MCF 10A (cell line): ENCODE measurements around the gene ASB1. TPM values are rescaled to one million over a fixed set of nuclear protein-coding genes. Genes with fewer than 3 reads are reported as not detected.

Experiments
- BruUV-seq: library from RNA; stranded (reverse); fragments of 400-500 nt; replicated peaks from 2 replicates; lab custom pipeline; 2021; lab: Mats Ljungman, UMichigan
- CTCF ChIA-PET: fragments of 300-600 bp; sonication (Branson Sonifier 250); formaldehyde crosslinking; extraction: SDS; loops from one replicate; lab custom pipeline; 2021; ENCODE audit warnings: antibody characterized with exemption, inconsistent platforms; lab: Yijun Ruan, JAX
- POLR2A ChIA-PET: fragments of 300-600, 350-650 bp; sonication (Branson Sonifier 250); formaldehyde crosslinking; extraction: SDS; loops from one replicate; lab custom pipeline; 2020; ENCODE audit warnings: antibody characterized with exemption, inconsistent platforms; lab: Yijun Ruan, JAX
- DNase-seq: peaks from one replicate; pipeline ENCODE4 v3.0.0-alpha.2; 2018; ENCODE audit not compliant: unreplicated experiment
- H3K27ac Mint-ChIP-seq: one replicate; pipeline ENCODE4 v1.8.0; 2022; ENCODE audit warnings: mild to moderate bottlenecking, low read depth, mixed read lengths; ENCODE audit not compliant: unreplicated experiment
- H3K27me3 Mint-ChIP-seq: one replicate; pipeline ENCODE4 v1.8.0; 2022; ENCODE audit warnings: mixed read lengths; ENCODE audit not compliant: insufficient read depth, unreplicated experiment
- H3K36me3 Mint-ChIP-seq: one replicate; pipeline ENCODE4 v1.8.0; 2022; ENCODE audit warnings: mild to moderate bottlenecking, moderate library complexity, mixed read lengths; ENCODE audit not compliant: insufficient read depth, unreplicated experiment
- H3K4me1 Mint-ChIP-seq: one replicate; pipeline ENCODE4 v1.8.0; 2022; ENCODE audit warnings: mixed read lengths; ENCODE audit not compliant: insufficient read depth, unreplicated experiment
- H3K4me3 Mint-ChIP-seq: one replicate; pipeline ENCODE4 v1.8.0; 2022; ENCODE audit warnings: mild to moderate bottlenecking, moderate library complexity, mixed read lengths; ENCODE audit not compliant: unreplicated experiment
- H3K9me3 Mint-ChIP-seq: one replicate; pipeline ENCODE4 v1.8.0; 2022; ENCODE audit warnings: mixed read lengths; ENCODE audit not compliant: unreplicated experiment
- CTCF ChIP-seq: fragments of 200-600 bp; IDR thresholded peaks from one replicate; pipeline ENCODE4 v1.8.0; 2022; ENCODE audit warnings: antibody characterized with exemption, mild to moderate bottlenecking; ENCODE audit not compliant: unreplicated experiment
- intact Hi-C: fragments of 100-400 bp; cut with micrococcal nuclease; formaldehyde crosslinking; loops from 2 replicates; pipeline ENCODE4 v1.14.1; 2022
- total RNA-seq: library from RNA; stranded (reverse); gene quantifications from 2 replicates; pipeline ENCODE4 v1.2.3, GENCODE V29; 2022

ASB1 gene
- total RNA-seq, 1 experiment from 2014 or later = 104 TPM

- Mint-ChIP-seq H3K27me3 (no peaks in the 10 kb centered on the region), H3K4me3 (no peak overlapping the region), H3K4me1 (peaks cover 7% of the 10 kb centered on the region), H3K36me3 (peaks cover 5% of the 10 kb centered on the region), H3K9me3 (no peaks in the 10 kb centered on the region), H3K27ac (no peak overlapping the region)
- ChIA-PET CTCF (interaction anchor here (0.5 to 0.7 kb wide), 4 partner anchors 88 to 861 kb away, joined by 3 to 4 read pairs (median 3); no protein-coding TSS in a partner anchor), POLR2A (interaction anchor here (0.6 to 0.7 kb wide), 2 partner anchors 21 to 1927 kb away, joined by 3 read pairs; no protein-coding TSS in a partner anchor)
- intact Hi-C loops = no loop called here
- no peak for DNase-seq
- no peak for TF ChIP-seq CTCF
- no TSS peak for BruUV-seq
Observed at GRCh38 chr2:238456970-238457926, 30.5 kb downstream of the ASB1 start.

GRCh38 chr2:238457927-238458324 is 31.2 kb downstream of the ASB1 start:
- no peaks in the 10 kb centered on the region for H3K27me3 Mint-ChIP-seq
- H3K4me1 Mint-ChIP-seq = peaks cover 7% of the 10 kb centered on the region
- no peak for DNase-seq
- CTCF ChIA-PET = interaction anchor here (0.5 to 0.6 kb wide), 2 partner anchors 171 to 862 kb away, joined by 3 to 4 read pairs; no protein-coding TSS in a partner anchor
- TF ChIP-seq CTCF = no peak
- H3K9me3 Mint-ChIP-seq = no peaks in the 10 kb centered on the region
- intact Hi-C loops = no loop called here
- H3K4me3 Mint-ChIP-seq = no peak overlapping the region
- no peaks in the 10 kb centered on the region for H3K36me3 Mint-ChIP-seq
- POLR2A ChIA-PET = interaction anchor here (0.7 to 1.1 kb wide), 2 partner anchors 90 to 1928 kb away, joined by 3 read pairs; no protein-coding TSS in a partner anchor
- no TSS peak for BruUV-seq
- no peak overlapping the region for H3K27ac Mint-ChIP-seq

GRCh38 chr2:238458651-238459050 is 31.9 kb downstream of the ASB1 start:
- Mint-ChIP-seq H3K36me3 (no peaks in the 10 kb centered on the region), H3K27ac (no peak overlapping the region), H3K27me3 (no peaks in the 10 kb centered on the region), H3K4me3 (no peak overlapping the region), H3K9me3 (no peaks in the 10 kb centered on the region), H3K4me1 (peaks cover 7% of the 10 kb centered on the region)
- BruUV-seq = no TSS peak
- ChIA-PET POLR2A (interaction anchor here (1.1 kb wide), 1 partner anchor 91 kb away, joined by 3 read pairs; no protein-coding TSS in a partner anchor), CTCF (no interaction called here)
- DNase-seq = no peak
- no peak for TF ChIP-seq CTCF
- intact Hi-C loops = no loop called here

GRCh38 chr2:238459081-238459629 is 32.4 kb downstream of the ASB1 start:
- no TSS peak for BruUV-seq
- H3K27ac Mint-ChIP-seq = no peak overlapping the region
- CTCF ChIA-PET = no interaction called here
- POLR2A ChIA-PET = no interaction called here
- no peaks in the 10 kb centered on the region for H3K9me3 Mint-ChIP-seq
- intact Hi-C loops = no loop called here
- no peak overlapping the region for H3K4me3 Mint-ChIP-seq
- DNase-seq = no peak
- no peaks in the 10 kb centered on the region for H3K27me3 Mint-ChIP-seq
- no peak for TF ChIP-seq CTCF
- H3K4me1 Mint-ChIP-seq = peaks cover 7% of the 10 kb centered on the region
- no peaks in the 10 kb centered on the region for H3K36me3 Mint-ChIP-seq
